ENCODE results near the gene GSS.
"Not testable (repeated sequence)": the region's sequence is repeated elsewhere in the genome, so short reads cannot be mapped to it uniquely, and the experiment has no call there.

The GSS gene

DNA sequence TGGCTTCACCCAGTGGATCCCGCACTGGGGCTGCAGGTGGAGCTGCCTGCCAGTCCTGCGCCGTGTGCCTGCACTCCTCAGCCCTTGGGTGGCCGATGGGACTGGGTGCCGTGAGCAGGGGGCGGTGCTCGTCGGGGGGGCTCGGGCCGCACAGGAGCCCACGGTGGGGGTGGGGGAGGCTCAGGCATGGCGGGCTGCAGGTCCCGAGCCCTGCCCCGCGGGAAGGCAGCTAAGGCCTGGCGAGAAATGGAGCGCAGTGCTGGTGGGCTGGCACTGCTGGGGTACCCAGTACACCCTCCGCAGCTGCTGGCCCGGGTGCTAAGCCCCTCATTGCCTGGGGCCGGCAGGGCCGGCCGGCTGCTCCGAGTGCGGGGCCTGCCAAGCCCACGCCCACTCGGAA lies 56.9 kb downstream of the GSS start:
- DNase-seq = not testable (repeated sequence)

DNA sequence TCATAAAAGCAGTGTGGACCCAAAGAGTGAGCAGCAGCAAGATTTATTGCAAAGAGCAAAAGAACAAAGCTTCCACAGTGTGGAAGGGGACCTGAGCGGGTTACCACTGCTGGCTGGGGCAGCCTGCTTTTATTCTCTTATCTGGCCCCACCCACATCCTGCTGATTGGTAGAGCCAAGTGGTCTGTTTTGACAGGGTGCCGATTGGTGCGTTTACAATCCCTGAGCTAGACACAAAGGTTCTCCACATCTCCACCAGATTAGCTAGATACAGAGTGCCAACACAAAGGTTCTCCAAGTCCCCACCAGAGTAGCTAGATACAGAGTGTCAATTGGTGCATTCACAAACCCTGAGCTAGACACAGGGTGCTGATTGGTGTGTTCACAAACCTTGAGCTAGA lies 57.5 kb downstream of the GSS start:
- not testable (repeated sequence) for DNase-seq

GRCh38 chr20:34896086-34896621 lies 59.5 kb downstream of the GSS start:
- DNase-seq = no peak

- DNase-seq = no peak
Measured at GRCh38 chr20:34895465-34895864, 60.1 kb downstream of the GSS start.

GRCh38 chr20:34894723-34895122 lies 60.9 kb downstream of the GSS start:
- no peak for DNase-seq

- no peak for DNase-seq
Measured at GRCh38 chr20:34892671-34893070, 62.9 kb downstream of the GSS start.

DNA sequence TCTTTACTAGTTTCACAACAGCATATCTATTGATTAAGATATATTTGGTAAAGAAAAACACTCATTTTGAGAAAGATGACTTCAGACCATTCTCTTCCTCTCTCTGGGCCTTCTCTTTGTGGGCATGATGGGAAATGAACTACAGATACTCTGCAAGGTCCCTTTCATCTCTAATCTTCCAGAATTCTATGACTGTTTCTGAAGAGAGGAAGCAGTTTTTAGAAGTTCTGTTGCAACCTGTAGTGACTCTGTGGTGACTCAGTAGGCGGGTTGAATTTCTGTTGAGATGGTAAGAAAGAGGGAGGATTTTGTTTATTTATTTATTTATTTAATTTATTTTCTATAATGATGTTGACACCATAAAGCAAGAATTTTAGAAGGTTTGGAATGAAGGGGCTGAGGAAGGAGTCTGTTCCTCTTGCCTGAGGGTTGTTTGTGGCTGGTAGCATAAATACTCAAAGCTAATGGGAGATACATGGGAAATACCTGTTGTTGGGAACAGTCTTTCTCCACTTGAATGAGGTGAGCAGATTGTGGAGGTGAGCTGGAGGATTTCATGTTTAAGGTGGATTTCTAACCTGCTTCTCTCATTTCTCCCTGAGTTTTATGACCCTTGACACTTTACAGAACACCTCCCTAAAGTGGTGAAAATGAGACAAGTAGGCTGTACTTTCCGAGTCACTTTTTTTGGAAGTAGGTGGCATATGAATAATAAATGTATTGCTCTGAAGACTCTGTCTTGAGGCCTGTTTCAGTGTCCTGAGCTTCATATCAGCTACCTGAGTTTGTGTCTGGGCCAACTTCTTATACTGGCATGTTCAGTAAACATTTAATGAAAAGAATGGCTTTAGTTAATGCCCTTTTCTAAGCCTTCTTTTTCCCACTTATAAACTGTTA lies 64.2 kb downstream of the GSS start:
- no peak for DNase-seq

- no peak for DNase-seq
Measured at GRCh38 chr20:34888468-34888867, 67.1 kb downstream of the GSS start.

GRCh38 chr20:34887023-34887422 lies 68.6 kb downstream of the GSS start:
- DNase-seq = no peak

GRCh38 chr20:34886122-34886521 lies 69.5 kb downstream of the GSS start:
- no peak for DNase-seq

DNA sequence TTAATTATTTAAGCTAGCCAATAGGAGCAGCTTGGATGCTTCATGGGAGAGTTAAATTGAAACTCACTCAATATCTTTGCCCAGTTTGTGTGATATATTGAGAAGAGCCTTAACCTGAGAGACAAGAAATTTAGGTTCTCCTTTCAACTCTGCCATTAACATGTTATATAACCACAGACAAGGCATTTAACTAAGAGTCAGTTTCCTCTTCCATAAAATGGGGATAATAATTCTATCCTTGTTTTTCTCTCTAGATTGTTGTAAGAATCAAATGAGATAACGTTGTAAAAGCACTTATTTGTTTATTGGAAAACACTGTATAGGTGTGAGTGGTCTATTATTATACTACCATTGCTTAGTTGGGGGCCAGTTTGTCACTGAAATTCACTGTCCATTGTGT lies 71.3 kb downstream of the GSS start:
- no peak for DNase-seq

DNA sequence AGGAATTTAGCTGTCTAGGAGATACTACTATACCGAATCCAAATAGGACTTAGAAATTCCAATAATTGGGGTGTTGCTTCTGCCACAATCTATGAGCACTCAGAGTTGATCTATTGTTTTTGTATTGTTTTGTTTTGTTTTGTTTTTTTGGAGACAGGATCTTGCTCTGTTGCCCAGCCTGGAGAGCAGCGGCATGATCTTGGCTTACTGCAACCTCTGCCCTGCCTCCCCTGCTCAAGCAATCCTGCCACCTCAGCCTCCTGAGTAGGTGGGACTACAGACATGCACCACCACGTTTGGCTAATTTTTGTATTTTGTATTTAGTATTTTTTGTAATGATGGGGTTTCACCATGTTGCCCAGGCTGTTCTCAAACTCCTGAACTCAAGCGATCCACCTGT lies 71.8 kb downstream of the GSS start:
- no peak for DNase-seq

DNA sequence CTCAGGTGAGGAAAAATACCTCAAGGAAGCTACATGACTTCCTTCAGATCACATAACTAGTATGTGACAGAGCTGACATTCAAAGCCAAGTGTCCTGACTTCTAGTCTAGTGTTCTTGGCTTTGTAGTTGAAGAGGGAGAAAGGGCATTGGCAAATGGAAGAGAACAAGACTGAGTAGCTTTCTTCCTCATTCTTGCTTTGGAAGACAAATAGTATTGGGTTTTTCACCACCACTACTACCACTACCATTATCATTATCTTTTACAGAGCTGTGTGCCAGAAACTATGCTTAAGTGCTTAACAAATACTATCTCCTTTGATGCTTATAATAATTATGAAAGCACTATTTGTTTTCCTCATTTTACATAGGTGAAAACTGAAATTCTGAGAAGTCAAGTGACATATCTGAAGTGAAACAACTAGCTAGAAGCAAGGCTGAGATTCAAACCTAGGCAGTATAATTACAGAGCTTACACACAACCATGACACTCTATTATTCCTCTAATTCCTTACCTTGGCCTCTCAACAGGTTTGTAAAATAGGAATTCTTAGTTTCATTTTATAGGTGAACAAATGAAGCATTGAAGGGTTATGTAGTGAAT lies 72.4 kb downstream of the GSS start:
- DNase-seq = no peak

GRCh38 chr20:34881689-34882088 lies 73.9 kb downstream of the GSS start:
- no peak for DNase-seq

GRCh38 chr20:34880971-34881370 lies 74.6 kb downstream of the GSS start:
- not testable (repeated sequence) for DNase-seq

DNA sequence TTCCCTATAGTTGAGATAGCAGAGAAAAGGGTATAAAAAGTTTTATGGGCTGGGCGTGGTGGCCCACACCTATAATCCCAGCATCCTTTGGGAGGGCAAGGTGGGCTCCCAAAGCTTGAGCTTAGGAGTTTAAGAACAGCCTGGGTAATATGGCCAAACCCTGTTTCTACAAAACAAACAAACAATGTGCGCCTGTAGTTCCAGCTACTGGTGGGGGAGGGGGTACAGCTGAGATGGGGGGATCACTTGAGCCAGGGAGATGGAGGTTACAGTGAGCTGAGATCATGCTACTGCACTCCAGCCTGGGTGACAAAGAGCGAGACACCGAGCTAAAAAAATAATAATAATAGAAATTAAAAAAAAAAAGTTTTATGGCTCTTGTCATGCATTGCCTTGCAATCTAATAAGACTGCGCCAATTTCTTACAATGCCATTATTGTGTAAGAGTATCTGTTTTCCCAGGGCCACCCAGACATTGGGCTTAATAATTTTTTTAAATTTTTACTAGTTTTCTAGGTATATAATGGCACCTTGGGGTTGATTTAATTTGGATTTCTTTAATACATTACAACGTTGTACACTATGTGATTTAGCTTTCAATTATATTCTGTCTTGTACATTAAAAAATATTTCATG lies 75.3 kb downstream of the GSS start:
- DNase-seq = no peak
